Retina (tissue), 1 donor: ENCODE data around the gene CRPPA.
"Not testable (repeated sequence)": the region's sequence is repeated elsewhere in the genome, so short reads cannot be mapped to it uniquely, and the experiment has no call there.

Experiments used
- DNase-seq: peaks from one replicate; pipeline ENCODE4 v3.0.0-alpha.2; 2016

Gene CRPPA

GRCh38 chr7:16396766-16397500 lies 24.4 kb downstream of the CRPPA start:
- DNase-seq: no peak

- no peak for DNase-seq
These were observed 26.2 kb downstream of the CRPPA start for GRCh38 chr7:16395121-16395520.

DNA sequence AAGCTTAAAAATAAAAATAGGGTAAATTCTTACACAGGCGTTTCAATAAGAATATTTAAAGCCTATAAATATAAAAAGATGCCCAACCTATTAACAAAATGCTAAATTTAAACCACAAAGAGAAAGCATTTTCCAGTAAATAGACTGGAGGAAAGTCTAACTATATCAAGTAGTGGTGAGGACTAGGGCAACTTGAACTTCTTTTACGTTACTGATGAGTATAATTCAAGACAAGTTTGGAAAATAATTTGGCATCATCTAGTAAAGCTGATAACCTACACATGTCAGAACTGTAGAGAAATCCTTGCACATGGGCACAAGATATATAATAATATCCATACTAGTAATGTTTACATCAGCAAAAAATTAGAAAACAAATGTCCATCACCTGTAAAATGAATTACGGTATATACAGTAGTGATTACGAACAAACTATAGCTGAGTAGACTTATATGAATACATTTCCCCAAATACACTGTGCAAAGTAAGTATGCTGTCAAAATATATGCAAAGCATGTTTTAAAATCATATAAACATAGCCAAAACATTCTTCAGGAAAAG lies 27.4 kb downstream of the CRPPA start:
- DNase-seq: no peak

- DNase-seq: no peak
These were observed 28.3 kb downstream of the CRPPA start for GRCh38 chr7:16392990-16393523.

GRCh38 chr7:16383786-16384185 lies 37.6 kb downstream of the CRPPA start:
- DNase-seq: not testable (repeated sequence)

DNA sequence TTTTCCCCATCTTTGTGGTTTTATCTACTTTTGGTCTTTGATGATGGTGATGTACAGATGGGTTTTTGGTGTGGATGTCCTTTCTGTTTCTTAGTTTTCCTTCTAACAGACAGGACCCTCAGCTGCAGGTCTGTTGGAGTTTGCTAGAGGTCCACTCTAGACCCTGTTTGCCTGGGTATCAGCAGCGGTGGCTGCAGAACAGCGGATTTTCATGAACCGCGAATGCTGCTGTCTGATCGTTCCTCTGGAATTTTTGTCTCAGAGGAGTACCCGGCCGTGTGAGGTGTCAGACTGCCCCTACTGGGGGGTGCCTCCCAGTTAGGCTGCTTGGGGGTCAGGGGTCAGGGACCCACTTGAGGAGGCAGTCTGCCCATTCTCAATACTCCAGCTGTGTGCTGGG lies 38.2 kb downstream of the CRPPA start:
- DNase-seq: not testable (repeated sequence)
